HG02852 (cell line): ENCODE results near the gene GSK3A.

Experiments used
- ATAC-seq: cut with Tn5 transposase; IDR thresholded peaks from one replicate; pipeline ENCODE4 v1.9.1; 2021; ENCODE audit warnings: mild to moderate bottlenecking, moderate library complexity; ENCODE audit not compliant: unreplicated experiment

GSK3A gene

GRCh38 chr19:42229301-42229854 lies 13.0 kb downstream of the GSK3A start:
- no peak for ATAC-seq

- no peak for ATAC-seq
Observed at GRCh38 chr19:42228641-42229040, 13.8 kb downstream of the GSK3A start.

GRCh38 chr19:42226886-42227285 lies 15.5 kb downstream of the GSK3A start:
- ATAC-seq, result no peak

GRCh38 chr19:42225718-42226292 lies 16.6 kb downstream of the GSK3A start:
- ATAC-seq, result no peak

GRCh38 chr19:42224940-42225717 lies 17.3 kb downstream of the GSK3A start:
- no peak for ATAC-seq

GRCh38 chr19:42220751-42221097 lies 21.7 kb downstream of the GSK3A start:
- no peak for ATAC-seq

- ATAC-seq, result peak; percentile 74
Observed at GRCh38 chr19:42219812-42220750, 22.3 kb downstream of the GSK3A start, which contains the start of gene ZNF526. Gene ZNF526, plus strand, starts transcription at chr19:42220312. Its CDS starts 4,092 bp downstream, at chr19:42224404.

GRCh38 chr19:42217520-42218437 lies 24.6 kb downstream of the GSK3A start, which contains the start of gene DEDD2:
Gene DEDD2, minus strand, starts transcription at chr19:42217677. Its CDS starts 670 bp downstream, at chr19:42217007.
- ATAC-seq, result peak; percentile 51

GRCh38 chr19:42216653-42217519 lies 25.5 kb downstream of the GSK3A start:
- ATAC-seq, result peak; percentile 8

GRCh38 chr19:42214810-42215485 lies 27.5 kb downstream of the GSK3A start:
- no peak for ATAC-seq

GRCh38 chr19:42212886-42213285 lies 29.5 kb downstream of the GSK3A start:
- ATAC-seq, result no peak

- ATAC-seq, result no peak
Observed at GRCh38 chr19:42208612-42209011, 33.8 kb downstream of the GSK3A start.

GRCh38 chr19:42207767-42208271 lies 34.6 kb downstream of the GSK3A start:
- no peak for ATAC-seq

- ATAC-seq, result no peak
Observed at GRCh38 chr19:42206871-42207755, 35.3 kb downstream of the GSK3A start.

GRCh38 chr19:42204664-42205063 lies 37.7 kb downstream of the GSK3A start:
- no peak for ATAC-seq

- ATAC-seq, result no peak
Observed at GRCh38 chr19:42203700-42204099, 38.7 kb downstream of the GSK3A start.

- no peak for ATAC-seq
Observed at GRCh38 chr19:42202290-42202880, 40.0 kb downstream of the GSK3A start.
